Pancreas (tissue), 10 donors: ENCODE measurements around the gene PRDM9. TPM values are rescaled to one million over a fixed set of nuclear protein-coding genes. Genes with fewer than 3 reads are reported as not detected.

Source experiments
- ATAC-seq, 4 donors: fragments of 200-7000 bp; cut with Tn5 transposase; one replicate each; pipeline versions ENCODE4 v1.8.0 to v1.9.1; 2020; ENCODE audit warnings: mild to moderate bottlenecking in 4 of 4, moderate library complexity in 4 of 4
- DNase-seq, 6 donors: peaks; one replicate each; pipeline ENCODE4 v3.0.0-alpha.2; 2020
- FAIRE-seq: peaks from 2 replicates; lab custom pipeline; 2012; peaks lifted over from hg19 to GRCh38; lab: Jason Lieb, UNC
- H3K27ac ChIP-seq, 4 donors: fragments of 200-600 bp; sonication (generic); 1 replicate in 3 of 4; 2 replicates in 1 of 4; pipeline versions ENCODE4 v1.5.0 to v1.8.0; 2020
- H3K27me3 ChIP-seq, 4 donors: fragments of 200-600 bp; one replicate each; pipeline ENCODE4 v1.8.0; 2021
- H3K36me3 ChIP-seq, 3 donors: fragments of 200-600 bp; sonication (generic) in 1 of 3; one replicate each; pipeline versions ENCODE4 v1.5.0 to v1.8.0; 2020 to 2021
- H3K4me1 ChIP-seq, 3 donors: fragments of 200-600 bp; one replicate each; pipeline ENCODE4 v1.8.0; 2021
- H3K4me3 ChIP-seq, 4 donors: fragments of 200-600 bp; sonication (generic) in 2 of 4; one replicate each; pipeline versions ENCODE4 v1.5.0 to v1.8.0; 2020 to 2021
- H3K9me3 ChIP-seq, 4 donors: fragments of 200-600 bp; one replicate each; pipeline ENCODE4 v1.8.0; 2021
- WGBS, 2 donors: extraction: QIAGEN DNeasy Blood & Tissue Kit; methylation state at CpG; one replicate each; pipeline ENCODE4 v1.1.7; 2013; 5-methylcytosine and 5-hydroxymethylcytosine counted together
- intact Hi-C, 3 donors: fragments of 100-400 bp; cut with DNase I; formaldehyde crosslinking; loops; one replicate each; pipeline versions ENCODE4 v1.11.1 to v1.14.2; 2022
- polyA plus RNA-seq, 2 donors: library from polyadenylated mRNA; stranded (reverse); fragments of 200-250 nt; gene quantifications; one replicate each; pipeline ENCODE4 v1.2.3, GENCODE V29; 2013
- total RNA-seq, 6 donors: library from RNA; stranded (reverse); fragmentation: NEBNext Ultra II Directional in 4 of 6; extraction: Animal tissue kit (Norgen Biotek cat#: 25700) in 4 of 6; gene quantifications; one replicate each; pipeline versions ENCODE4 v1.2.1 to v1.2.4, GENCODE V29; 2021 to 2023
- TF ChIP-seq, protein P1 (sequence below), 4 donors: fragments of 200-600 bp; sonication (generic) in 3 of 4; IDR thresholded peaks; one replicate each; pipeline versions ENCODE4 v1.5.0 to v1.8.0; 2021; ENCODE audit warnings: antibody characterized with exemption in 4 of 4
- donor health status: healthy with polysubstance abuse.
- donor health status: DM: no; HTN: no; CAD: no; lungs with moderate emphysema.
- donor health status: DM: no; HTN: no; CAD: no.
- donor health status: control.
- donor health status: control.
- donor health status: Bipolar disorder and iron deficiency.
- donor health status: DM: yes; HTN: yes; CAD: no.
- donor health status: DM: no; HTN: no; CAD: no.
- donor health status: DM: no; HTN: no; CAD: no.
- donor health status: DM: yes; HTN: yes; CAD: no.

PRDM9 gene
- total and polyA plus RNA-seq, 8 donors = not detected

DNA sequence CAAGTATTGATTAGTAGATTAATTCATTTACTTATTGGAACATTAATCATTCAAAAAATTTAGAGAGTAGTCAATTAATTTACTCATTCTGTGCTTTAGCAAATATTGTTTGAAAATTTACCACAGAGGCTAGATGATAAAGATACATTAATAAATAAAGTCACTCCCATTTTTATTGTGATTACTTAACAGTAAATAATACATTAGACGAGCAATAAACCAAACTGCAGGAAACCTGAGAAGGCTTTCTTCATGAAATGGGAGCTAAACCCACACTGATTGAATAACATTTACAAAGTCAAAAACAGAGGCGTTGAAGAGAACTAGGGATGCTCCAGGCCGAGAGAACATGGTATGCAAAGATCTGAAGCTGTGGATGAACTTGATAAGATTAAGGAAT, 38.8 kb upstream of the PRDM9 start:
- H3K4me3 ChIP-seq = no peak overlapping the region
- no peaks in the 10 kb centered on the region for H3K27me3 ChIP-seq
- WGBS, 2 donors = 13 to 15% methylated on average over 3 of the region's 3 CpGs
- H3K4me1 ChIP-seq = no peaks in the 10 kb centered on the region
- intact Hi-C loops = no loop called here
- no peak overlapping the region for H3K27ac ChIP-seq
- ATAC-seq = no peak
- no peak for FAIRE-seq
- TF ChIP-seq, protein P1, sequence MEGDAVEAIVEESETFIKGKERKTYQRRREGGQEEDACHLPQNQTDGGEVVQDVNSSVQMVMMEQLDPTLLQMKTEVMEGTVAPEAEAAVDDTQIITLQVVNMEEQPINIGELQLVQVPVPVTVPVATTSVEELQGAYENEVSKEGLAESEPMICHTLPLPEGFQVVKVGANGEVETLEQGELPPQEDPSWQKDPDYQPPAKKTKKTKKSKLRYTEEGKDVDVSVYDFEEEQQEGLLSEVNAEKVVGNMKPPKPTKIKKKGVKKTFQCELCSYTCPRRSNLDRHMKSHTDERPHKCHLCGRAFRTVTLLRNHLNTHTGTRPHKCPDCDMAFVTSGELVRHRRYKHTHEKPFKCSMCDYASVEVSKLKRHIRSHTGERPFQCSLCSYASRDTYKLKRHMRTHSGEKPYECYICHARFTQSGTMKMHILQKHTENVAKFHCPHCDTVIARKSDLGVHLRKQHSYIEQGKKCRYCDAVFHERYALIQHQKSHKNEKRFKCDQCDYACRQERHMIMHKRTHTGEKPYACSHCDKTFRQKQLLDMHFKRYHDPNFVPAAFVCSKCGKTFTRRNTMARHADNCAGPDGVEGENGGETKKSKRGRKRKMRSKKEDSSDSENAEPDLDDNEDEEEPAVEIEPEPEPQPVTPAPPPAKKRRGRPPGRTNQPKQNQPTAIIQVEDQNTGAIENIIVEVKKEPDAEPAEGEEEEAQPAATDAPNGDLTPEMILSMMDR (IDR thresholded peaks at IDR 0.05) = no peak
- no peaks in the 10 kb centered on the region for H3K9me3 ChIP-seq
- no peak for DNase-seq
- H3K36me3 ChIP-seq = no peaks in the 10 kb centered on the region

DNA sequence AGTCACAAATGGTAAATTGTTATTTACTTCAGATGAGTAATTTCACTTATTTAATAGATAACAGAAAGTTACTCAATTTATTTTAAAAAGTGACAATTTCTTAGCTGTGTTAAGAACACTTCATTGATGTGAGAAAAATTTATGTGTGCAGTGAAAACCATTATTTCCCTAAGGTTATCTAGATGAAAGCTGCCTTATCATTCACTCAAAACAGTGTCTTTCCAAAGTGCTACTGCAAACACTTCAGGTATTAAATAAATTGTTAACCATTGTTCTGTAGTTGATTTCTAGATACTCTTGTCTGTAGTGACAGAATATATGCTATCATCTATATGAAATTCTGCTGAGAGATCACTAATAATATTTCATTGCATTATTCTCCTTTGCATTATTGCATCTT, 33.5 kb upstream of the PRDM9 start:
- DNase-seq (no peak), FAIRE-seq (no peak), ATAC-seq (no peak)
- H3K4me1 ChIP-seq = no peaks in the 10 kb centered on the region
- no peaks in the 10 kb centered on the region for H3K9me3 ChIP-seq
- intact Hi-C loops = no loop called here
- TF ChIP-seq, protein P1 (IDR thresholded peaks at IDR 0.05) = no peak
- no peak overlapping the region for H3K4me3 ChIP-seq
- H3K27ac ChIP-seq = no peak overlapping the region
- no peaks in the 10 kb centered on the region for H3K27me3 ChIP-seq
- H3K36me3 ChIP-seq = no peaks in the 10 kb centered on the region

DNA sequence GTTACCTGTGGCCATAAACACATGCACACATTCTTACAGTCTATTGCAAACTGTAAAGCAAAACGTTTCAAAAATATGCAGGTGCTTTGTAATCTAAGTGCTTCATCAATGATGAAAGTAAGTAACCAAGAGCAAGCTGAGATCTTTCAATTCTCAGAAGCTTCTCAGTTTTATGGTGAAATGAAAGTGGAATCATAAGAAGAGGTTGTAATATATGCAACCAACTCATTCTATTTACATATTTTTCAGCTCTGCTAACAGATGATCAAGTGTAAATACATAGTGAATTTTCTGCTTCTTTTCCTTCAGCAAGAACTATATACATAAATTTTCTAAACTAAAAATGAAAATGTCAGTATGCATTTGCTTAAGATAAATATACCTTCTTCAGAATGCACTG, 33.1 kb upstream of the PRDM9 start:
- TF ChIP-seq, protein P1 (IDR thresholded peaks at IDR 0.05) = no peak
- no peaks in the 10 kb centered on the region for H3K9me3 ChIP-seq
- FAIRE-seq = no peak
- no peak overlapping the region for H3K27ac ChIP-seq
- H3K4me3 ChIP-seq = no peak overlapping the region
- no peak for ATAC-seq
- H3K4me1 ChIP-seq = no peaks in the 10 kb centered on the region
- WGBS, 2 donors = 7 to 12% methylated on average over 1 of the region's 1 CpG
- no peak for DNase-seq
- intact Hi-C loops = no loop called here
- no peaks in the 10 kb centered on the region for H3K27me3 ChIP-seq
- no peaks in the 10 kb centered on the region for H3K36me3 ChIP-seq

GRCh38 chr5:23476580-23476979, 30.8 kb upstream of the PRDM9 start:
- no peak overlapping the region for H3K27ac ChIP-seq
- no peak overlapping the region for H3K4me3 ChIP-seq
- TF ChIP-seq, protein P1 (IDR thresholded peaks at IDR 0.05) = no peak
- no peaks in the 10 kb centered on the region for H3K27me3 ChIP-seq
- no peaks in the 10 kb centered on the region for H3K36me3 ChIP-seq
- WGBS, 2 donors = 42 to 72% methylated on average over 1 of the region's 1 CpG
- no peaks in the 10 kb centered on the region for H3K9me3 ChIP-seq
- H3K4me1 ChIP-seq = no peaks in the 10 kb centered on the region
- ATAC-seq (no peak), DNase-seq (no peak), FAIRE-seq (no peak)
- intact Hi-C loops = no loop called here

DNA sequence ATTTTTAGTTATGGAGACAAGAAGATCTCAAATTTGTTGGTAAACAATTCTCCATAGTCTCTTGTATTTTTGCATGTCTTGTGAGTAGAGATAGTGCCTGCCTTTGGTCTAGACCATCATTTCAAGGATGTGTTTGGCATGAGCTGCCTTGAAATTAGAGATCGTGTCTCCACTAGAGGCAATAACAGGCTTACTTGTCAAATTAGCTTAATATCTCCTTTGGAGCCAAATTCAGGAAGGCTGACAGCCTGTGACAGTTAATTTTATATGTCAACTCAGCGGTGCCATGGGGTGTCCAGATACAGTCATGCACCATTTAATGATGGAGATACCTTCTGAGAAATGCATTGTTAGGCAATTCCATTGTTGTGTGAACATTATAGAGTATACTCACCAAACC, 24.8 kb upstream of the PRDM9 start:
- Histone ChIP-seq H3K27me3 (no peaks in the 10 kb centered on the region), H3K9me3 (no peaks in the 10 kb centered on the region), H3K4me3 (no peak overlapping the region), H3K36me3 (no peaks in the 10 kb centered on the region), H3K27ac (no peak overlapping the region), H3K4me1 (no peaks in the 10 kb centered on the region)
- no peak for FAIRE-seq
- no peak for ATAC-seq
- WGBS, 2 donors = 66 to 69% methylated on average over 2 of the region's 2 CpGs
- TF ChIP-seq, protein P1 (IDR thresholded peaks at IDR 0.05) = no peak
- no peak for DNase-seq
- intact Hi-C loops = no loop called here
